Subcutaneous adipose tissue (tissue), 4 donors: ENCODE results near the gene FAM32A. TPM values are rescaled to one million over a fixed set of nuclear protein-coding genes. Genes with fewer than 3 reads are reported as not detected.

Experiments
- total RNA-seq, 4 donors: library from RNA; depleted of rRNA; stranded (reverse); fragments of >200 nt; gene quantifications; one replicate each; pipeline ENCODE4 v1.1.0, GENCODE V29; 2016
- TF ChIP-seq, protein P1 (sequence below): fragments of 450-650 bp; IDR thresholded peaks from one replicate; pipeline ENCODE4 v1.5.1; 2016; ENCODE audit warnings: low read depth, mild to moderate bottlenecking, control low read depth, antibody characterized with exemption, moderate library complexity

FAM32A gene
- total RNA-seq, 4 donors from 2014 or later = 65.7 to 78.6 (median 77.6) TPM

DNA sequence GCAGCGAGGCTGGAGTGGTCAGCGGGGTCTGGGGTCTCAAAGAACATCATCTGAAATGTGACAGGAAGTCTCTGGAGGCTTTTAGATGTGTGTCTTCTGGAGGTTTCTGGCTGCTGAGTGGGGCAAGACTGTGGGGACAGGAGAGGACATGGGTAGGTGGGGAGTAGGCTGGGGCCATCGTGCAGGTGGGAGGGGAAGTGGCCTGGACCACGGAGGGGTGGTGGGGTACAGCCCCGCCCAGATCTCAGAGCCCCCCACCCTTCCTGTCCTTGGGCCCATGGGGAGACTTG is 18.7 kb downstream of the FAM32A start:
- TF ChIP-seq, protein P1, sequence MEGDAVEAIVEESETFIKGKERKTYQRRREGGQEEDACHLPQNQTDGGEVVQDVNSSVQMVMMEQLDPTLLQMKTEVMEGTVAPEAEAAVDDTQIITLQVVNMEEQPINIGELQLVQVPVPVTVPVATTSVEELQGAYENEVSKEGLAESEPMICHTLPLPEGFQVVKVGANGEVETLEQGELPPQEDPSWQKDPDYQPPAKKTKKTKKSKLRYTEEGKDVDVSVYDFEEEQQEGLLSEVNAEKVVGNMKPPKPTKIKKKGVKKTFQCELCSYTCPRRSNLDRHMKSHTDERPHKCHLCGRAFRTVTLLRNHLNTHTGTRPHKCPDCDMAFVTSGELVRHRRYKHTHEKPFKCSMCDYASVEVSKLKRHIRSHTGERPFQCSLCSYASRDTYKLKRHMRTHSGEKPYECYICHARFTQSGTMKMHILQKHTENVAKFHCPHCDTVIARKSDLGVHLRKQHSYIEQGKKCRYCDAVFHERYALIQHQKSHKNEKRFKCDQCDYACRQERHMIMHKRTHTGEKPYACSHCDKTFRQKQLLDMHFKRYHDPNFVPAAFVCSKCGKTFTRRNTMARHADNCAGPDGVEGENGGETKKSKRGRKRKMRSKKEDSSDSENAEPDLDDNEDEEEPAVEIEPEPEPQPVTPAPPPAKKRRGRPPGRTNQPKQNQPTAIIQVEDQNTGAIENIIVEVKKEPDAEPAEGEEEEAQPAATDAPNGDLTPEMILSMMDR = no peak

DNA sequence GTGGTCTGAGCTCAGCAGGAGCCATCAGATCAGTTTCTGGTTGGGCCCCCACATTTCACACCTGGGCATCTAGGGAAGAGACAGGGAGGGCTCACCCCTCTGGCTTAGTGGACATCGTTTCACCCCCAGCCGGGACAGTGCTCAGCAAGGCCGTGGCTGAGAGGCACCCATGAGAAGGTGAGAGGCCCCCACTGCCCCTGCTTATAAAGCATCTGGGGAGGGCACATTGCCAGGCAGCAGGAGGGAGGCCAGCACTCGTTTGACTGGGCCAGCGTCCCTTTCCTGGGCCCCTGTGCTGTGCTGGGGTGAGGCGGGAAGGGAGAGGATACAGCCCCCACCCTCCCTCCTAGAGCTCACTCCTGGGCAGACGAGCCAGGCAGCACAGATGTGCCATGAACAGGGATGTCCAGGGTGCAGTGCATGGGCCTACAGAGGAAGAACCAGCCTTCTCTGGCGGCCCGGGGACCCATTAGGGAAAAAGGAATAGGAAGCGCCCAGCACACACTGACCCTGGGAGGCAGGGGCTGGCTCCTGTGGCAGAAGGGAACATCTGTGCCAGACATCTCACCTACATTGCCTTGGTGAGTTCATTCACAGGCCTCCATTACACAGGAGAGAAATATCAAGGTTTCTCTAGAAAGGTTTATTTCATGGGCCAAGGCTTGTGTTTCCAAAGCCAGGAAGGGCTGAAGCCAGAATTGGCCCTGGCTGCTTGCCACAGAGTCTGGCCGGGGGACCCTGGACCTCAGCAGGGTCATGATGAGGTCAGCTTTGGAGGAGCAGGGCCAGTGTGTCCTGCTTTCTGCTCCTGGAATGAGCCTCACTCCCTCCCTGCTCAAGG is 20.2 kb downstream of the FAM32A start:
- TF ChIP-seq, protein P1 = no peak

DNA sequence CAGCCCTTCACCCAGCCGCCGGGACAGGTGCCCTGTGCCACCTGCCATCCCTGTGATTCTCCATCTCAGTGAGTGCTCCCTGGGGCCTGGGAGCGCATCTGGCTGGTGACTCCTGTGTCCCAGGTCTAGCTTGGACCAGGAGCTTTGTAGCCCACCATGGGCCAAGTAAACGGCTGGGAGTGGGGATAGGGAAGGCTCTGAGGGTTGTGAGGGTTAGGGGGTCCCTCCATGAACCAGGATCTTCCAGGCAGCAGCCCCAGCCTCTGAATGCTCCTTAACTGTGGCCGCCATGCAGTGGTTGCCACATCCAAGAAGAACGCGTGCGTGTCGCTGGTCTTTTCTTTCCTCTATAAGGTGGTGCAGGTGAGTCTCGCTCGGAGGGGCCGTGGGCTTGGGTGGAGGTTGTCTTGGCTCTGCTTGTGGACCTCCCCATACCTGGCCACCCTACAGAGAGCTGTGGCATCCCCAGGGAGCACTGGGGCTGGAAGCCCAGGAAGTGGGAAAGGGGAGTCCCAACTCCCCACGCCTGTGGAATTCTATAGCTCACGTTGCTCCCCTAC is 20.9 kb downstream of the FAM32A start:
- TF ChIP-seq, protein P1 = no peak

DNA sequence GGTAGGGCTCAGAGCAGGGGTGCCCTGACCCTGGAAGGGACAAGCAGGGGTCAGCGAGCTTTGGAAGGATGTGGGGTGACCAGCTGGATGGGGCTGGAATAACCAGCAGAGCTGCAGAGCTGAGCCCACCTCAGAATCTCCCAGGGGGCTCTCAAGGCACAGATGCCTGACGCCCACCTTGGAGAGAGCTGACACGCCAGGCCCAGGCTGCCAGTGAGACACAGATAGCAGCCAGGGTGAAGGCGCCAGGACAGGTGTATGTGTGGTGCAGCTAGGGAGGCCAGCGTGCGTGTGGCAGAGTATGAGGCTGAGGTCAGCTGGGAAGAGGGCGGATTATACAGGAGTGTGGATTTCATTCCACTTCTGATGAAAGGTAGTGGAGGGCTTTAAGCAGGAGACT is 21.4 kb downstream of the FAM32A start:
- TF ChIP-seq, protein P1 = no peak

GRCh38 chr19:16207063-16207462 is 21.9 kb downstream of the FAM32A start:
- TF ChIP-seq, protein P1 = no peak

GRCh38 chr19:16207490-16208025 is 22.3 kb downstream of the FAM32A start:
- TF ChIP-seq, protein P1 = no peak

DNA sequence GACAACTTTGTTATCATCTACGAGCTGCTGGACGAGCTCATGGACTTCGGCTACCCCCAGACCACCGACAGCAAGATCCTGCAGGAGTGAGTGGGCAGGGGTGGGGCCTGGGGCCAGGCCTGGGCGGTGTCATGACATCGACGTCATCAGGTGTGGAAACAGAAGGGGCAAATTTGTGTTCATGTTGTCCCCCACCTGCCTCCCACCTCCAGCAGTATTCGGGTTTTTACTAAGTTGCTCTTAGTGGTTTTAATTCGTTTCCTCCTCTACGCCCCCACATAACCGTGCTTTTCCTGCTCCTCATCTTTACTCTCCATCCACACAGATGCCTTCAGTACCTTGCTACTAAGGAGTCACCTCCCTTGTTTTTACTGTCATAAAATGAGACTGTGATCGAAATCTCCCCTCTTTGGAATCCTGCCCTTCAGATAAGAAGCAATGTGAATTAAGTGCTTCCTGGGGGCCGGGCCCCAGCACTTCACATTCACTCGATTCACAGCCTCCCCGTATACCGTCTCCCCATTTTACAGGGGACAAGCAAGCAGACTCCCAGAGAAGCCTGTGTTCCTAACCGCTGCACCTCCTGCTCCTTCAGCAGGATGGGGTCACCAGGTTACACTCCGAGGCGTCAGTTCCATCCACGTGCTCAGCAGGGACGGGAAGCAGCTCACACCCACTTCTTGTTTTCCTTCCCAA is 23.0 kb downstream of the FAM32A start:
- TF ChIP-seq, protein P1 = no peak
